ENCODE results near the gene RNF138. TPM values are rescaled to one million over a fixed set of nuclear protein-coding genes. Genes with fewer than 3 reads are reported as not detected.
"Not testable (repeated sequence)": the region's sequence is repeated elsewhere in the genome, so short reads cannot be mapped to it uniquely, and the experiment has no call there.

RNF138 gene
- total and polyA plus RNA-seq, 3 donors from 2014 or later = 121 to 295 (median 190) TPM

- Histone ChIP-seq H3K27me3 (no peaks in the 10 kb centered on the region), H3K9me3 (no peaks in the 10 kb centered on the region), H3K4me3 (peak overlapping the region in 1 of 2 donors; percentile 7), H3K36me3 (ENCODE audit: low read depth, missing control alignments) (no peaks in the 10 kb centered on the region), H3K4me1 (no peaks in the 10 kb centered on the region), H3K27ac (no peak overlapping the region)
- TF ChIP-seq POLR2A (IDR thresholded peaks at IDR 0.05) = no peak
- peak; percentile 79 to 89 (median 83) for TF ChIP-seq CTCF (IDR thresholded peaks at IDR 0.05)
- WGBS, 2 donors = 1% methylated on average over 22 of the region's 22 CpGs
- DNase-seq = peak; percentile 90
- intact Hi-C loops (cut with DNase I; ENCODE audit: low total_unique reads) = loop anchor here (5.0 kb wide), 1 partner anchor 394 kb away; no protein-coding TSS in a partner anchor
Observed at GRCh38 chr18:32158108-32158624, 66.5 kb downstream of the RNF138 start.

- H3K27ac ChIP-seq; H3K36me3 ChIP-seq (ENCODE audit: low read depth, missing control alignments); H3K9me3 ChIP-seq; H3K4me1 ChIP-seq; H3K27me3 ChIP-seq; DNase-seq: not testable (repeated sequence)
- intact Hi-C loops (cut with DNase I; ENCODE audit: low total_unique reads) = loop anchor here (5.0 kb wide), 1 partner anchor 394 kb away; no protein-coding TSS in a partner anchor
- peak overlapping the region in 1 of 2 donors; percentile 7 for H3K4me3 ChIP-seq
- 41 to 56% methylated on average over 9 of the region's 9 CpGs for WGBS, 2 donors
Observed at GRCh38 chr18:32158631-32159030, 67.0 kb downstream of the RNF138 start.

GRCh38 chr18:32160547-32160946, 68.9 kb downstream of the RNF138 start:
- H3K27me3 ChIP-seq = no peaks in the 10 kb centered on the region
- no peak overlapping the region for H3K27ac ChIP-seq
- H3K9me3 ChIP-seq = no peaks in the 10 kb centered on the region
- no peaks in the 10 kb centered on the region for H3K4me1 ChIP-seq
- no peaks in the 10 kb centered on the region for H3K36me3 ChIP-seq (ENCODE audit: low read depth, missing control alignments)
- intact Hi-C loops (cut with DNase I; ENCODE audit: low total_unique reads) = no loop called here
- WGBS, 2 donors = 86 to 87% methylated on average over 2 of the region's 2 CpGs
- H3K4me3 ChIP-seq = no peak overlapping the region
- TF ChIP-seq POLR2A (IDR thresholded peaks at IDR 0.05) = no peak
- no peak for TF ChIP-seq CTCF (IDR thresholded peaks at IDR 0.05)
- DNase-seq = no peak

- Histone ChIP-seq H3K36me3 (ENCODE audit: low read depth, missing control alignments) (no peaks in the 10 kb centered on the region), H3K4me3 (no peak overlapping the region), H3K9me3 (no peaks in the 10 kb centered on the region), H3K27me3 (no peaks in the 10 kb centered on the region), H3K27ac (no peak overlapping the region), H3K4me1 (no peaks in the 10 kb centered on the region)
- no peak for DNase-seq
- 73 to 89% methylated on average over 3 of the region's 3 CpGs for WGBS, 2 donors
- TF ChIP-seq CTCF (IDR thresholded peaks at IDR 0.05) = no peak
- TF ChIP-seq POLR2A (IDR thresholded peaks at IDR 0.05) = no peak
- intact Hi-C loops (cut with DNase I; ENCODE audit: low total_unique reads) = no loop called here
Observed at GRCh38 chr18:32167980-32168730, 76.5 kb downstream of the RNF138 start.

GRCh38 chr18:32173654-32174053, 82.0 kb downstream of the RNF138 start:
- no peak for DNase-seq
- H3K36me3 ChIP-seq (ENCODE audit: low read depth, missing control alignments) = no peaks in the 10 kb centered on the region
- H3K27ac ChIP-seq = no peak overlapping the region
- H3K4me1 ChIP-seq = no peaks in the 10 kb centered on the region
- WGBS, 2 donors = 79 to 86% methylated on average over 3 of the region's 3 CpGs
- no peak for TF ChIP-seq CTCF (IDR thresholded peaks at IDR 0.05)
- no peak for TF ChIP-seq POLR2A (IDR thresholded peaks at IDR 0.05)
- H3K27me3 ChIP-seq = no peaks in the 10 kb centered on the region
- intact Hi-C loops (cut with DNase I; ENCODE audit: low total_unique reads) = no loop called here
- H3K9me3 ChIP-seq = no peaks in the 10 kb centered on the region
- no peak overlapping the region for H3K4me3 ChIP-seq
